Osteoblast (primary cell): ENCODE measurements around the gene TWF2. TPM values are rescaled to one million over a fixed set of nuclear protein-coding genes. Genes with fewer than 3 reads are reported as not detected.

ENCODE experiments used
- DNase-seq: peaks from one replicate; pipeline ENCODE4 v3.0.0; 2011; ENCODE audit warnings: low spot score, mixed read lengths; ENCODE audit not compliant: insufficient read length; ENCODE audit errors: missing footprints
- H2AFZ ChIP-seq: 2 replicates; pipeline ENCODE4 v1.6.0; 2011; ENCODE audit warnings: mild to moderate bottlenecking, low read length
- H3K27ac ChIP-seq: 2 replicates; pipeline ENCODE4 v1.5.1; 2011; ENCODE audit warnings: mild to moderate bottlenecking, low read depth, low read length, moderate library complexity
- H3K27me3 ChIP-seq: 2 replicates; pipeline ENCODE4 v1.6.0; 2012; ENCODE audit warnings: mild to moderate bottlenecking, control low read depth, inconsistent platforms, low read length, moderate library complexity; ENCODE audit not compliant: insufficient read depth
- H3K36me3 ChIP-seq: 2 replicates; pipeline ENCODE4 v1.5.1; 2011; ENCODE audit warnings: mild to moderate bottlenecking, low read length, control low read depth, moderate library complexity; ENCODE audit not compliant: insufficient read depth
- H3K4me1 ChIP-seq: 2 replicates; pipeline ENCODE4 v1.5.1; 2011; ENCODE audit warnings: mild to moderate bottlenecking, low read length, control low read depth, moderate library complexity; ENCODE audit not compliant: insufficient read depth
- H3K4me2 ChIP-seq: 2 replicates; pipeline ENCODE4 v1.6.0; 2011; ENCODE audit warnings: mild to moderate bottlenecking, low read length; ENCODE audit not compliant: insufficient read depth
- H3K4me3 ChIP-seq: fragments of 200-600 bp; sonication (generic); 3 replicates; pipeline ENCODE4 v1.5.1; 2012; ENCODE audit warnings: mild to moderate bottlenecking, low read length, inconsistent platforms; ENCODE audit not compliant: insufficient read depth
- H3K79me2 ChIP-seq: 2 replicates; pipeline ENCODE4 v1.6.0; 2012; ENCODE audit warnings: mild to moderate bottlenecking, low read length, control low read depth, inconsistent platforms; ENCODE audit not compliant: insufficient read depth
- H3K9me3 ChIP-seq: 2 replicates; pipeline ENCODE4 v1.5.1; 2011; ENCODE audit warnings: low read depth, low read length, control low read depth
- H4K20me1 ChIP-seq: 2 replicates; pipeline ENCODE4 v1.6.0; 2012; ENCODE audit warnings: mild to moderate bottlenecking, low read length, control low read depth; ENCODE audit not compliant: insufficient read depth
- total RNA-seq: library from RNA; depleted of rRNA; stranded (reverse); fragments of >200 nt; gene quantifications from 2 replicates; pipeline ENCODE4 v1.2.3, GENCODE V29; 2012
- TF ChIP-seq, protein P1 (sequence below): IDR thresholded peaks from 2 replicates; pipeline ENCODE4 v1.5.1; 2011; ENCODE audit warnings: mild to moderate bottlenecking, low read depth, low read length, moderate library complexity; ENCODE audit errors: extremely low read depth

TWF2 gene
- total RNA-seq, 1 donor: 138 TPM

DNA sequence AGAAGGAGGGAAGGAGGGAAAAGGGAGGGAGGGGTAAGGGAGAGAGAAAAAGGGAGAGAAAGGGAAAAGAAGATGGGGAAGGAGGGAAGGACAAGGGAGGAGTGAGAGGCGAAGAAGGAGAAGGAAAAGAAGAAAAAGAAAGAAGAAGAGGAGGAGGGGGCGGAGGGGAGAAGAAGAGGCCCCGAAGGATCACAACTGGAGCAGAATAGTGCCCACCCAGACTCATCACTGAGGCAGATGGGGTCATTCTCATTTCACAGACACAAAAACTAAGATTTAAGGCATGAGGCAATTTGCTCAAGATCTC lies 43.7 kb downstream of the TWF2 start:
- no peaks in the 10 kb centered on the region for H3K9me3 ChIP-seq
- H2AFZ ChIP-seq: no peak overlapping the region
- H3K36me3 ChIP-seq: peaks cover 4% of the 10 kb centered on the region
- peaks cover 19% of the 10 kb centered on the region for H3K79me2 ChIP-seq
- TF ChIP-seq, protein P1, sequence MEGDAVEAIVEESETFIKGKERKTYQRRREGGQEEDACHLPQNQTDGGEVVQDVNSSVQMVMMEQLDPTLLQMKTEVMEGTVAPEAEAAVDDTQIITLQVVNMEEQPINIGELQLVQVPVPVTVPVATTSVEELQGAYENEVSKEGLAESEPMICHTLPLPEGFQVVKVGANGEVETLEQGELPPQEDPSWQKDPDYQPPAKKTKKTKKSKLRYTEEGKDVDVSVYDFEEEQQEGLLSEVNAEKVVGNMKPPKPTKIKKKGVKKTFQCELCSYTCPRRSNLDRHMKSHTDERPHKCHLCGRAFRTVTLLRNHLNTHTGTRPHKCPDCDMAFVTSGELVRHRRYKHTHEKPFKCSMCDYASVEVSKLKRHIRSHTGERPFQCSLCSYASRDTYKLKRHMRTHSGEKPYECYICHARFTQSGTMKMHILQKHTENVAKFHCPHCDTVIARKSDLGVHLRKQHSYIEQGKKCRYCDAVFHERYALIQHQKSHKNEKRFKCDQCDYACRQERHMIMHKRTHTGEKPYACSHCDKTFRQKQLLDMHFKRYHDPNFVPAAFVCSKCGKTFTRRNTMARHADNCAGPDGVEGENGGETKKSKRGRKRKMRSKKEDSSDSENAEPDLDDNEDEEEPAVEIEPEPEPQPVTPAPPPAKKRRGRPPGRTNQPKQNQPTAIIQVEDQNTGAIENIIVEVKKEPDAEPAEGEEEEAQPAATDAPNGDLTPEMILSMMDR: no peak
- no peak overlapping the region for H3K4me3 ChIP-seq
- no peak overlapping the region for H3K4me2 ChIP-seq
- DNase-seq: no peak
- peaks cover 42% of the 10 kb centered on the region for H3K4me1 ChIP-seq
- H3K27me3 ChIP-seq: no peaks in the 10 kb centered on the region
- H3K27ac ChIP-seq: no peak overlapping the region
- peaks cover 11% of the 10 kb centered on the region for H4K20me1 ChIP-seq

DNA sequence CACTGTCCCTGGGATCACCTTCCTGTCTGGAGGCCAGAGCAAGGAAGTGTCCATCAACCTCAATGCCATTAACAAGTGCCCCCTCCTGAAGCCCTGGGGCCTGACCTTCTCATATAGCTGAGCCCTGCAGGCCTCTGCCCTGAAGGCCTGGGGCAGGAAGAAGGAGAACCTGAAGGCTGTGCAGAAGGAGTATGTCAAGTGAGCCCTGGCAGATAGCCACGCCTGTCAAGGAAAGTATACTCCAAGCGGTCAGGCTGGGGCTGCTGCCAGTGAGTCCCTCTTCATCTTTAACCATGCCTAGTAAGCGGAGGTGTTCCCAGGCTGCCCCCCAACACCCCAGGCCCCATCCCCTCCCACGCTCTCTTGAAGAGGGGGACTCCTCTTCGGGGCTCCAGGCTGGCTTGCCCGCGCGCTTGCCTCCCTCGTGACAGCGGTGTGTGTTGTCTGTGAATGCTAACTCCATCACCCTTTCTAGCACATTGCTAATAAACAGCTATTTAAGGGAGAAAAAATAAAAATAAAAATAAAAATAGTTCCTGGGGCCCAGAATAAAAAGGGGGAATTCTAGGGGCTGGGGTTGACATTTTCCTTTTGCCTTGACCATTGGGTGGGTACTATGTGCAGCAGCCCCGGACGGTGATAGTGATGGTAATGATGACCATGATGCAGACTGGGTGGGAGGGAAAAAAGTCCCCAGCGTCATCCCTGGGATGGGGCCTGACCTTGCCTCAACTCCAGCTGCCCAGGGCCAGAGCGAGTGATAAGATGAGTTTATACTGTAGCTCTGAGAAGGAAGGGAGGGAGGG lies 44.3 kb downstream of the TWF2 start:
- H4K20me1 ChIP-seq: peaks cover 11% of the 10 kb centered on the region
- no peaks in the 10 kb centered on the region for H3K36me3 ChIP-seq
- DNase-seq: no peak
- H3K4me3 ChIP-seq: no peak overlapping the region
- H3K27me3 ChIP-seq: no peaks in the 10 kb centered on the region
- no peak overlapping the region for H3K27ac ChIP-seq
- H3K4me1 ChIP-seq: peaks cover 47% of the 10 kb centered on the region
- TF ChIP-seq, protein P1: no peak
- H3K4me2 ChIP-seq: no peak overlapping the region
- no peak overlapping the region for H2AFZ ChIP-seq
- no peaks in the 10 kb centered on the region for H3K9me3 ChIP-seq
- peaks cover 17% of the 10 kb centered on the region for H3K79me2 ChIP-seq

DNA sequence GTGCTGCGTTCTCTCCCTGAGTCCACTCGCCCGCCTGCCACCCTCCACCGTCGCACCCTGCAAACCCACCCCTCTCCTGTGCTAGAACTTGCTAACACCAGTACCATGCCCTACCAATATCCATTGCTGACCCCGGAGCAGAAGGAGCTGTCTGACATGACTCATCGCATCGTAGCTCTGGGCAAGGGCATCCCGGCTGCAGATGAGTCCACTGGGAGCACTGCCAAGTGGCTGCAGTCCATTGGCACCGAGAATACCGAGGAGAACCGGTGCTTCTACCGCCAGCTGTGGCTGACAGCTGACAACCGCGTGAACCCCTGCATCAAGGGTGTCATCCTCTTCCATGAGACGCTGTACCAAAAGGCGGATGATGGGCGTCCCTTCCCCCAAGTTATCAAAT lies 45.9 kb downstream of the TWF2 start:
- Histone ChIP-seq H3K4me1 (peaks cover 37% of the 10 kb centered on the region), H3K27me3 (no peaks in the 10 kb centered on the region), H3K4me2 (no peak overlapping the region), H3K27ac (no peak overlapping the region), H4K20me1 (no peaks in the 10 kb centered on the region), H3K4me3 (no peak overlapping the region), H3K9me3 (no peaks in the 10 kb centered on the region), H3K36me3 (no peaks in the 10 kb centered on the region), H3K79me2 (peaks cover 2% of the 10 kb centered on the region), H2AFZ (no peak overlapping the region)
- TF ChIP-seq, protein P1: no peak
- DNase-seq: peak; percentile 93

DNA sequence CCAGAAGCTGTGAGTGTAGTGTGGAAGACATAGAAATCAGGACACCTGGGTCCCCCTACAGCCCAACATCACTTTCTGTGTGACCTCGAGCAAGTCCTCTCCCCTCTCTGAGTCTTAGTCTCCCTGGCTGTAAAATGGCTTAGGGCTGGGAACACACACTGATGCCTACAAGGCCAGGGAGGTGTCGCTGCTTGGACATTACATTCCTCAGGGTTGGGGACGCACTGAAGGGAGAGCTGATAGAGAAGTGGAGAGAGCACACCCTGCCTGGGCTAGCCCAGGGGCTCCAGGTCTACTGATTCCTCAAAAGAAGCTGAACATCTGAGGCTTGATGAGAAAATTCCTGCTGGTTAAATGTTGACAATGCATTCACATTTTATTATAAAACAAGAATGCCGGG lies 47.3 kb downstream of the TWF2 start:
- H3K4me1 ChIP-seq: peaks cover 31% of the 10 kb centered on the region
- no peaks in the 10 kb centered on the region for H3K36me3 ChIP-seq
- no peak overlapping the region for H3K27ac ChIP-seq
- H3K27me3 ChIP-seq: no peaks in the 10 kb centered on the region
- no peaks in the 10 kb centered on the region for H3K79me2 ChIP-seq
- no peak overlapping the region for H2AFZ ChIP-seq
- no peak overlapping the region for H3K4me3 ChIP-seq
- TF ChIP-seq, protein P1: no peak
- no peak overlapping the region for H3K4me2 ChIP-seq
- no peaks in the 10 kb centered on the region for H4K20me1 ChIP-seq
- DNase-seq: no peak
- H3K9me3 ChIP-seq: no peaks in the 10 kb centered on the region
